Mesenchymal stem cell (in vitro differentiated cells and primary cell): Measurements from ENCODE around the gene LIMA1.
A peak's percentile ranks its signal among the peaks of the same experiment; 100 is the strongest.

Experiments
- DNase-seq: peaks from one replicate; pipeline ENCODE4 v3.0.0-alpha.2; 2013
- H2AFZ ChIP-seq: one replicate; pipeline ENCODE4 v1.6.1; 2013; ENCODE audit warnings: low read depth, mild to moderate bottlenecking, control low read depth, inconsistent platforms, low read length, moderate library complexity
- H2AK5ac ChIP-seq: 2 replicates; pipeline ENCODE4 v1.6.1; 2013; ENCODE audit warnings: low read length, moderate library complexity, mild to moderate bottlenecking, inconsistent platforms; ENCODE audit not compliant: severe bottlenecking
- H2BK120ac ChIP-seq: one replicate; pipeline ENCODE4 v1.6.1; 2013; ENCODE audit warnings: low read depth, mild to moderate bottlenecking, inconsistent platforms, low read length, moderate library complexity
- H2BK12ac ChIP-seq, 2 experiments: one replicate each; pipeline ENCODE4 v1.6.1; 2013; ENCODE audit warnings: inconsistent platforms in 2 of 2, low read length in 2 of 2, mild to moderate bottlenecking in 2 of 2, moderate library complexity in 2 of 2, control low read depth in 1 of 2
- H2BK15ac ChIP-seq: one replicate; pipeline ENCODE4 v1.6.1; 2013; ENCODE audit warnings: mild to moderate bottlenecking, low read depth, inconsistent platforms; ENCODE audit not compliant: poor library complexity, severe bottlenecking
- H2BK5ac ChIP-seq: 2 replicates; pipeline ENCODE4 v1.6.1; 2013; ENCODE audit warnings: low read depth, mild to moderate bottlenecking, low read length, control low read depth, inconsistent platforms; ENCODE audit not compliant: poor library complexity, severe bottlenecking
- H3K14ac ChIP-seq, 2 experiments: one replicate each; pipeline ENCODE4 v1.6.1; 2013; ENCODE audit warnings: inconsistent platforms in 2 of 2, low read length in 2 of 2, control low read depth in 1 of 2, mild to moderate bottlenecking in 1 of 2, moderate library complexity in 1 of 2
- H3K18ac ChIP-seq, 2 experiments: one replicate each; pipeline ENCODE4 v1.6.1; 2013; ENCODE audit warnings: inconsistent platforms in 2 of 2, low read length in 2 of 2, control low read depth in 1 of 2, low read depth in 1 of 2, mild to moderate bottlenecking in 1 of 2
- H3K23ac ChIP-seq, 2 experiments: one replicate each; pipeline ENCODE4 v1.6.1; 2013; ENCODE audit warnings: inconsistent platforms in 2 of 2, low read length in 2 of 2, mild to moderate bottlenecking in 2 of 2, moderate library complexity in 2 of 2, control low read depth in 1 of 2
- H3K27ac ChIP-seq: 2 replicates; pipeline ENCODE4 v1.5.1; 2013; ENCODE audit warnings: mild to moderate bottlenecking, moderate library complexity, low read length, control low read depth, inconsistent platforms; ENCODE audit not compliant: poor library complexity, severe bottlenecking
- H3K27me3 ChIP-seq, 2 experiments: 2 replicates each; pipeline versions ENCODE4 v1.6.1 to v1.7.0; 2013; ENCODE audit warnings: low read length in 2 of 2, mild to moderate bottlenecking in 2 of 2, moderate library complexity in 2 of 2, control low read depth in 1 of 2, inconsistent platforms in 1 of 2; ENCODE audit not compliant: control insufficient read depth in 1 of 2, insufficient read depth in 1 of 2
- H3K36me3 ChIP-seq, 2 experiments: 2 replicates each; pipeline versions ENCODE4 v1.6.1 to v1.7.0; 2013; ENCODE audit warnings: low read length in 2 of 2, control low read depth in 1 of 2, inconsistent platforms in 1 of 2, low read depth in 1 of 2, mild to moderate bottlenecking in 1 of 2; ENCODE audit not compliant: insufficient read depth in 2 of 2, control insufficient read depth in 1 of 2
- H3K4ac ChIP-seq, 2 experiments: one replicate each; pipeline ENCODE4 v1.6.1; 2013; ENCODE audit warnings: inconsistent platforms in 2 of 2, low read length in 2 of 2, mild to moderate bottlenecking in 2 of 2, moderate library complexity in 2 of 2, control low read depth in 1 of 2, low read depth in 1 of 2
- H3K4me1 ChIP-seq: 2 replicates; pipeline ENCODE4 v1.6.1; 2013; ENCODE audit warnings: low read depth, low read length, control low read depth; ENCODE audit not compliant: control insufficient read depth, insufficient read depth
- H3K4me2 ChIP-seq: 2 replicates; pipeline ENCODE4 v1.6.1; 2013; ENCODE audit warnings: low read length, mild to moderate bottlenecking, inconsistent platforms; ENCODE audit not compliant: poor library complexity, severe bottlenecking
- H3K4me3 ChIP-seq, 2 experiments: 2 replicates each; pipeline versions ENCODE4 v1.5.1 to v1.7.0; 2013; ENCODE audit warnings: low read length in 2 of 2, mild to moderate bottlenecking in 2 of 2, control low read depth in 1 of 2, low read depth in 1 of 2; ENCODE audit not compliant: insufficient read depth in 1 of 2
- H3K79me1 ChIP-seq: replicated peaks from 2 replicates; pipeline ENCODE4 v1.6.1; 2013; ENCODE audit warnings: mild to moderate bottlenecking, control low read depth, low read length, inconsistent platforms; ENCODE audit not compliant: poor library complexity, severe bottlenecking
- H3K9ac ChIP-seq: 2 replicates; pipeline ENCODE4 v1.7.0; 2013; ENCODE audit warnings: mild to moderate bottlenecking, low read length, moderate library complexity
- H3K9me3 ChIP-seq: 2 replicates; pipeline ENCODE4 v1.7.0; 2013; ENCODE audit warnings: mild to moderate bottlenecking, low read length; ENCODE audit not compliant: control insufficient read depth
- H4K8ac ChIP-seq: one replicate; pipeline ENCODE4 v1.6.1; 2013; ENCODE audit warnings: inconsistent platforms, mild to moderate bottlenecking, low read length, moderate library complexity
- H4K91ac ChIP-seq: one replicate; pipeline ENCODE4 v1.6.1; 2013; ENCODE audit warnings: mild to moderate bottlenecking, low read length, inconsistent platforms
- WGBS: methylation state at CpG from one replicate; pipeline ENCODE4 v1.1.7; 2013; ENCODE audit warnings: mixed read lengths; 5-methylcytosine and 5-hydroxymethylcytosine counted together

Gene LIMA1

GRCh38 chr12:50240792-50241114 lies 42.6 kb downstream of the LIMA1 start:
- Histone ChIP-seq H2BK15ac (no peak overlapping the region), H3K4me1 (peaks cover 7% of the 10 kb centered on the region), H3K18ac (peak overlapping the region; percentile 54 to 70), H3K79me1 (no peaks in the 10 kb centered on the region), H2BK12ac (peak overlapping the region; percentile 20 to 34), H2BK5ac (no peak overlapping the region), H2BK120ac (no peak overlapping the region), H3K27ac (peak overlapping the region; percentile 29), H2AFZ (no peak overlapping the region), H3K14ac (no peak overlapping the region), H4K8ac (no peak overlapping the region), H3K4me3 (peak overlapping the region in 1 of 2 experiments; percentile 39), H3K4me2 (no peak overlapping the region), H3K9me3 (no peaks in the 10 kb centered on the region), H3K36me3 (peaks cover 0 to 10% of the 10 kb centered on the region in 2 experiments), H3K4ac (peak overlapping the region in 1 of 2 experiments; percentile 54), H2AK5ac (peak overlapping the region; percentile 78), H3K27me3 (no peaks in the 10 kb centered on the region), H3K9ac (peak overlapping the region; percentile 83), H3K23ac (no peak overlapping the region), H4K91ac (peak overlapping the region; percentile 11)
- 71% methylated on average over 1 of the region's 1 CpG for WGBS
- DNase-seq: peak; percentile 17

GRCh38 chr12:50240096-50240791 lies 43.1 kb downstream of the LIMA1 start:
- H3K4ac ChIP-seq: peak overlapping the region in 1 of 2 experiments; percentile 54
- H2BK120ac ChIP-seq: no peak overlapping the region
- no peak overlapping the region for H2BK5ac ChIP-seq
- no peaks in the 10 kb centered on the region for H3K27me3 ChIP-seq
- peaks cover 0 to 7% of the 10 kb centered on the region in 2 experiments for H3K36me3 ChIP-seq
- H3K14ac ChIP-seq: no peak overlapping the region
- H4K91ac ChIP-seq: peak overlapping the region; percentile 11
- 95% methylated on average over 7 of the region's 7 CpGs for WGBS
- H3K79me1 ChIP-seq: no peaks in the 10 kb centered on the region
- no peak overlapping the region for H2AFZ ChIP-seq
- peak overlapping the region; percentile 57 for H2AK5ac ChIP-seq
- H3K23ac ChIP-seq: no peak overlapping the region
- peak overlapping the region; percentile 54 to 70 for H3K18ac ChIP-seq
- peak overlapping the region; percentile 34 to 52 for H2BK12ac ChIP-seq
- peak overlapping the region in 1 of 2 experiments; percentile 39 for H3K4me3 ChIP-seq
- peaks cover 7% of the 10 kb centered on the region for H3K4me1 ChIP-seq
- H3K27ac ChIP-seq: no peak overlapping the region
- no peaks in the 10 kb centered on the region for H3K9me3 ChIP-seq
- H3K9ac ChIP-seq: peak overlapping the region; percentile 83
- DNase-seq: no peak
- no peak overlapping the region for H4K8ac ChIP-seq
- H2BK15ac ChIP-seq: no peak overlapping the region
- no peak overlapping the region for H3K4me2 ChIP-seq

GRCh38 chr12:50239355-50239891 lies 43.9 kb downstream of the LIMA1 start:
- Histone ChIP-seq H3K9ac (no peak overlapping the region), H3K4me1 (peaks cover 7% of the 10 kb centered on the region), H2BK120ac (no peak overlapping the region), H3K79me1 (no peaks in the 10 kb centered on the region), H3K4me3 (no peak overlapping the region), H3K18ac (peak overlapping the region in 1 of 2 experiments; percentile 61), H4K91ac (no peak overlapping the region), H3K14ac (no peak overlapping the region), H3K27me3 (no peaks in the 10 kb centered on the region), H2BK12ac (no peak overlapping the region), H3K4ac (no peak overlapping the region), H2BK15ac (no peak overlapping the region), H2AK5ac (no peak overlapping the region), H3K36me3 (peaks cover 0 to 5% of the 10 kb centered on the region in 2 experiments), H2BK5ac (no peak overlapping the region), H3K27ac (no peak overlapping the region), H2AFZ (no peak overlapping the region), H4K8ac (no peak overlapping the region), H3K23ac (no peak overlapping the region), H3K9me3 (no peaks in the 10 kb centered on the region), H3K4me2 (no peak overlapping the region)
- no peak for DNase-seq
- 95% methylated on average over 10 of the region's 10 CpGs for WGBS

GRCh38 chr12:50234347-50234746 lies 49.0 kb downstream of the LIMA1 start:
- Histone ChIP-seq H3K9me3 (no peaks in the 10 kb centered on the region), H2BK5ac (no peak overlapping the region), H2AFZ (no peak overlapping the region), H3K23ac (no peak overlapping the region), H3K18ac (no peak overlapping the region), H3K4ac (no peak overlapping the region), H3K79me1 (peaks cover 2% of the 10 kb centered on the region), H3K27ac (no peak overlapping the region), H3K4me2 (no peak overlapping the region), H3K36me3 (peaks cover 0 to 16% of the 10 kb centered on the region in 2 experiments), H4K91ac (no peak overlapping the region), H4K8ac (no peak overlapping the region), H3K14ac (no peak overlapping the region), H3K27me3 (no peaks in the 10 kb centered on the region), H3K9ac (no peak overlapping the region), H3K4me3 (no peak overlapping the region), H2AK5ac (no peak overlapping the region), H2BK12ac (no peak overlapping the region), H2BK120ac (no peak overlapping the region), H2BK15ac (no peak overlapping the region), H3K4me1 (peaks cover 2% of the 10 kb centered on the region)
- WGBS: 62% methylated on average over 3 of the region's 3 CpGs
- DNase-seq: no peak
